Glutamatergic neuron (in vitro differentiated cells): ENCODE data around the gene ELP4. TPM values are rescaled to one million over a fixed set of nuclear protein-coding genes. Genes with fewer than 3 reads are reported as not detected.

Experiments
- DNase-seq: peaks from one replicate; pipeline ENCODE4 v3.0.0; 2022
- H3K27ac Mint-ChIP-seq: one replicate; pipeline ENCODE4 v1.8.0; 2020; ENCODE audit warnings: mild to moderate bottlenecking, mixed read lengths, inconsistent platforms; ENCODE audit not compliant: unreplicated experiment
- H3K27me3 Mint-ChIP-seq: one replicate; pipeline ENCODE4 v1.8.0; 2020; ENCODE audit warnings: mild to moderate bottlenecking, moderate library complexity, mixed read lengths, inconsistent platforms; ENCODE audit not compliant: unreplicated experiment
- H3K36me3 Mint-ChIP-seq: one replicate; pipeline ENCODE4 v1.8.0; 2020; ENCODE audit warnings: mild to moderate bottlenecking, mixed read lengths, inconsistent platforms; ENCODE audit not compliant: unreplicated experiment
- H3K4me1 Mint-ChIP-seq: one replicate; pipeline ENCODE4 v1.8.0; 2020; ENCODE audit warnings: mild to moderate bottlenecking, low read depth, mixed read lengths, inconsistent platforms; ENCODE audit not compliant: unreplicated experiment
- H3K4me3 Mint-ChIP-seq: one replicate; pipeline ENCODE4 v1.8.0; 2020; ENCODE audit warnings: mild to moderate bottlenecking, mixed read lengths, inconsistent platforms; ENCODE audit not compliant: unreplicated experiment
- H3K9me3 Mint-ChIP-seq: one replicate; pipeline ENCODE4 v1.8.0; 2020; ENCODE audit warnings: mild to moderate bottlenecking, moderate library complexity, mixed read lengths, inconsistent platforms; ENCODE audit not compliant: unreplicated experiment
- total RNA-seq: library from RNA; stranded (reverse); fragmentation: NEBNext Ultra II Directional; extraction: Animal tissue kit (Norgen Biotek cat#: 25700); gene quantifications from one replicate; pipeline ENCODE4 v1.2.1, GENCODE V29; 2021; ENCODE audit not compliant: unreplicated experiment
- TF ChIP-seq, protein P1 (sequence below): fragments of 200-600 bp; sonication (generic); IDR thresholded peaks from one replicate; pipeline ENCODE4 v1.5.0; 2021; ENCODE audit not compliant: partially characterized antibody, unreplicated experiment

Gene ELP4
- total RNA-seq, 1 donor from 2014 or later, result 9.9 TPM

DNA sequence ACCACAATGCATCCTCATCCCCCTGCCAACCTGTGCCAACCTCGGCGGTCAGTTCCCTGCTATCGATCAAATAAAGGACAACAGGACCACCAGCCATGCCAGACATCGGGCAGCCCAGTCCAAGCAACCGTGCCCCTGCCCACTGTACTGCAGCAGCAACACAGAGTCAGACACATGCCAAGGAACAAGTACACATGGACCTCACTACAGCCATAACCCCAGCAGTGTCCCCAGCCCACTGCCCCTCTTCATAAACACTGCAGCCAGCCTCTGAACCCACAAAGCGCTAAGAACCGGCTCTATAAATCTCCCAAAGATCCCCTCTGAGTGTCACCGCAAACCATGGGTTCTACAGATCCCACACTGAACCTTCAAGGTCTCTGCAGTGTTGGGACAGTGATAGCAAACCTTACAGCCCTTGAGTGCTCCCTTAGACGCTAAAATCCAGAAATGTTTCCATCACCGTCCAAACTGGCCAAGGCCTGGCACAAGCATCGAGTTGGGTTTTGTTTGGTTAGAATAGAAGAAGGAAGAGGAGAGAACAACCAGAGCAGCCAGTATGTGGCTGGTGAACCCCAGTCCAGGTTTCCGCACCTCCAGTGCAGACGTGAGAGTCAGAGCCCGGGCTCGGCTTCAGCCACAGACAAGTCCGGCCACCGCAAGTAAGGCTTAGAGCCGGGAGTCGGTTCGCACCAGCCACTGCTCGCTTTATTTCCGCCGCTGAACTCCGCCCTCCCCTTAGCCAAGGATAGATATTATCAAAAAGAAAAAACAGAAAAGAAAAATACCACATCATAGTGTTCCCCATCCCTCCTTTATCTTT, 293.6 kb downstream of the ELP4 start:
- H3K27ac Mint-ChIP-seq, result no peak overlapping the region
- H3K27me3 Mint-ChIP-seq, result peaks cover 50% of the 10 kb centered on the region
- H3K9me3 Mint-ChIP-seq, result peaks cover 15% of the 10 kb centered on the region
- no peak for DNase-seq
- H3K36me3 Mint-ChIP-seq, result no peaks in the 10 kb centered on the region
- H3K4me3 Mint-ChIP-seq, result peak overlapping the region; percentile 90
- TF ChIP-seq, protein P1, sequence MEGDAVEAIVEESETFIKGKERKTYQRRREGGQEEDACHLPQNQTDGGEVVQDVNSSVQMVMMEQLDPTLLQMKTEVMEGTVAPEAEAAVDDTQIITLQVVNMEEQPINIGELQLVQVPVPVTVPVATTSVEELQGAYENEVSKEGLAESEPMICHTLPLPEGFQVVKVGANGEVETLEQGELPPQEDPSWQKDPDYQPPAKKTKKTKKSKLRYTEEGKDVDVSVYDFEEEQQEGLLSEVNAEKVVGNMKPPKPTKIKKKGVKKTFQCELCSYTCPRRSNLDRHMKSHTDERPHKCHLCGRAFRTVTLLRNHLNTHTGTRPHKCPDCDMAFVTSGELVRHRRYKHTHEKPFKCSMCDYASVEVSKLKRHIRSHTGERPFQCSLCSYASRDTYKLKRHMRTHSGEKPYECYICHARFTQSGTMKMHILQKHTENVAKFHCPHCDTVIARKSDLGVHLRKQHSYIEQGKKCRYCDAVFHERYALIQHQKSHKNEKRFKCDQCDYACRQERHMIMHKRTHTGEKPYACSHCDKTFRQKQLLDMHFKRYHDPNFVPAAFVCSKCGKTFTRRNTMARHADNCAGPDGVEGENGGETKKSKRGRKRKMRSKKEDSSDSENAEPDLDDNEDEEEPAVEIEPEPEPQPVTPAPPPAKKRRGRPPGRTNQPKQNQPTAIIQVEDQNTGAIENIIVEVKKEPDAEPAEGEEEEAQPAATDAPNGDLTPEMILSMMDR, result no peak
- peaks cover 40% of the 10 kb centered on the region for H3K4me1 Mint-ChIP-seq

DNA sequence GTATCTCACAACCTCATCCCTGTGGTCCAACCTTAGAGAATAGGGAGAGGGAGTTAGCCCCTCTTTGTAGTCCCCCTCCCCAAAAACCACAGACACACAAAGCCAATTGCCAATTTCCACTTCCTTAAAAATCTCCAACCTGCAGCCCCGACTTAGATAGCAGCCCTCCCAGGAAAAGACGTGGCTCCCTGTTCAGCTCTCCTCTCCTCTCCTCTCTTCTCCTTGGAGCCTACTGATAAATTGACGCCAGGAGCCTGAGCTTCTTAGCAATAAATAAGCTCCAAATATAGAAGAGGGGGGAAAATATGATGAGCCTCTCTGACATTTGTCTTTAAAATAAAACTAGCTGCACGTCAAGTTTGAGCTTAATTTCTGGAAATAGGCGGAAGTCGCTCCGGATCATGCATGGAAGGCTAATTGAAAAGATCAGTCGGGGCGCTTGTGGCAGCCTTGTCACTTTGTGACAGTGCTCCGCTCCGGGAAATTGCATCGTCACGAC, 294.3 kb downstream of the ELP4 start:
- no peak for DNase-seq
- no peak overlapping the region for H3K27ac Mint-ChIP-seq

DNA sequence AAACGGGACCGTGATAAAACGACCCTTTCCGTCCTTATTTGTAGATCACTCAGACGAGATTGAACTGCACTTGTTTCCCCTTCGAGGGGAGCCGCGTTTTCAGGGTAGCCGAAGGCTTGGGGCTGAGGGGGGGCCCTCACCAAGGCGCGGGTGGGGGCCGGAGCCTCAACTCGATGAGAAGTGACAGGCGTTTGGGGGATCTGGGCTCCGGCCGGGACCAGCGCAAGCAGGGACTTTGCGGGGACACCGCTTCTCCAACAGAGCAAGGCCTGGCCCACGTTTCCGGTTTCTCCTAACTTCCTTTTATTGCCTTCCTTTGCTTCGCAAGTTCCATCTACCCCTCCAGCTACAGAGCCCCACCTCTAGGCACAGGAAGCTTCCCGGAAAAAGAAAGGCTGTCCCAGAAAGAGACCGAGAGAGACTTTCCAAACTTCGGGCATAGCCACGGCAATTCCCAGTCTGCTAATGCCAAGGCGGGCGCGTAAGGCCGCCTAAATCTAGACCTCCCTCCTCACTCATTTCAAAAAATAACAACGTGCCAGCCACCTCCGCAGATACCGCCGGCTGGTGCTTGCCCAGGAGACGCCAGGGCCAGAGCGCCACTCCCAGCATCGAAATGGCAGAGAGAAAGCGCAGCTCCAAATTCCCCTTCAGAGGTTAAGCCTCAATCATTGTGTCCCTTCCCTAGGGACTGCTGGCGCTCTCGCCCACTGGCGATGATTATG, 294.9 kb downstream of the ELP4 start:
- peak overlapping the region; percentile 26 for H3K27ac Mint-ChIP-seq
- peak overlapping the region; percentile 90 for H3K4me3 Mint-ChIP-seq
- H3K27me3 Mint-ChIP-seq, result peaks cover 56% of the 10 kb centered on the region
- TF ChIP-seq, protein P1, result no peak
- peaks cover 18% of the 10 kb centered on the region for H3K9me3 Mint-ChIP-seq
- peaks cover 5% of the 10 kb centered on the region for H3K36me3 Mint-ChIP-seq
- peaks cover 51% of the 10 kb centered on the region for H3K4me1 Mint-ChIP-seq
- DNase-seq, result no peak

More for the DNA sequence above, 294.3 kb downstream of the ELP4 start:
- TF ChIP-seq, protein P1, result no peak
- H3K9me3 Mint-ChIP-seq, result peaks cover 15% of the 10 kb centered on the region
- no peaks in the 10 kb centered on the region for H3K36me3 Mint-ChIP-seq
- H3K4me1 Mint-ChIP-seq, result peaks cover 45% of the 10 kb centered on the region
- peaks cover 52% of the 10 kb centered on the region for H3K27me3 Mint-ChIP-seq
- H3K4me3 Mint-ChIP-seq, result peak overlapping the region; percentile 90

GRCh38 chr11:31805037-31805628, 295.6 kb downstream of the ELP4 start:
- Mint-ChIP-seq H3K9me3 (peaks cover 21% of the 10 kb centered on the region), H3K36me3 (peaks cover 8% of the 10 kb centered on the region), H3K27me3 (peaks cover 56% of the 10 kb centered on the region), H3K27ac (peak overlapping the region; percentile 26), H3K4me3 (peak overlapping the region; percentile 90), H3K4me1 (peaks cover 53% of the 10 kb centered on the region)
- TF ChIP-seq, protein P1, result no peak
- DNase-seq, result peak; percentile 51
